KBM-7 (cell line): ENCODE data around the gene NBPF10.
"Not testable (repeated sequence)": the region's sequence is repeated elsewhere in the genome, so short reads cannot be mapped to it uniquely, and the experiment has no call there.

Experiments used
- DNase-seq: peaks from one replicate; pipeline ENCODE4 v3.0.0-alpha.2; 2015
- in situ Hi-C: fragments of 300-500 bp; cut with MboI; formaldehyde crosslinking; loops from 2 replicates; pipeline ENCODE4 v1.14.3; 2020; ENCODE audit warnings: low sequenced_read_pairs, low pct_unique_long_range_greater_than_20kb, mixed read lengths

NBPF10 gene

GRCh38 chr1:146144465-146144864 lies at the start of gene NBPF10:
Gene NBPF10 (minus strand): TSS chr1:146144804. CDS start chr1:146144769, 35 bp downstream.
- in situ Hi-C loops, DNase-seq: not testable (repeated sequence)

DNA sequence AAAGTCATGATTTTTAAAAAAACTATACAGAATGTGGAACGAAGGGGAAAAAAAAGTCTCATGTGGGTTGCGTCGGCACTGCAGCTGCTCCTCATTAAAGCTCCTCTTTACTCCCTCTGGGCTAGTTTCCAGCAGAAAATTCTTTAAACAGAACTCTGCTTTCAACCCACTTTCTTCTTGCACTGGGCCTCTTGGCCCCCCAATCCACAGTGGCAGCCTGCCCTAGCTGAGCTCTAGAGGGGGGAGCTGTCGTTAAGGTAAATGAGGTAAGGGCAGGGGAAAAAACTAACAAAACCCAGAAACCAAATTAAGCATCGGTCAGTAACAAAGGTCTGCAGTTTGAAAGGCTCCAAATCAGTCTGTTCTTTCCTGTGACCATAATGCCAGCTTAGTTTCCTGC lies 29.9 kb upstream of the NBPF10 start:
- in situ Hi-C loops, DNase-seq: not testable (repeated sequence)

DNA sequence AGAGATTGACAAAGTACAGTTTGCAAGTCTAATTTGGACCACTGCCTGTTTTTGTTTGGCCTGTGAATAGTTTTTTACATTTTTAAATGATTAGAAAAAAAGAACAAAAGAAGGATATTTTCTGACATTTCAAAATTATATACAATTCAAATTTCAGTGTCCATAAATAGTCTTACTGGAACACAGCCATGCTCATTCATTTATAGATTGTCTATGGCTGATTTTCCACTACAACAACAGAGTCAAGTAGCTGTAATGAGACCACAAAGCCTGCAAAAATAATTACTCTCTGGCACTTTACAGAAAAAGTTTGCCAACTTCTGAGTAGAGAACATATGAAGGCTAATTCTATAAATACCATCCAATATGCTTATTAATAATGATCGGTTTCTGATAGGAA lies 23.1 kb upstream of the NBPF10 start:
- DNase-seq, in situ Hi-C loops: not testable (repeated sequence)

DNA sequence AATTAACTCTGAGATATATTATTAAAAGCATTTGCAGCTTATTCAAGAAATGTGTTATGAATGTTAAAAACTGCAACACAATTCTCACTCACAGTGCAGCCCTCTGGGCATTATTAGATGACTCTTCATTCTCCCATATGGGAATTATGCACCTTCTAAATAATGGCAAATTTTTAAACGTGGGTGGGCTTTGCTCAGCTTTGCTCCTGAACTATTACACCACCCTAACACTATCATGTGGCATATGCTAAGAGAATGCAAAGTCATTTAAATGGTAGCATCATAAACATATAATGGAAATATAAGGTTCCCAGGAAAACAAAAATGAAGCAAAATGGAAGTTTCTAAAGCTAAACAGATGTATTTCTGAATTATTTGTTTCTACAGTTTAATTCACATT lies 22.7 kb upstream of the NBPF10 start:
- in situ Hi-C loops, DNase-seq: not testable (repeated sequence)
